BE2C (cell line): ENCODE data around the gene KCNH6. TPM values are rescaled to one million over a fixed set of nuclear protein-coding genes. Genes with fewer than 3 reads are reported as not detected.
A peak's percentile ranks its signal among the peaks of the same experiment; 100 is the strongest.

Source experiments
- DNase-seq: peaks from one replicate; pipeline ENCODE4 v3.0.0-alpha.2; 2020
- H3K27me3 ChIP-seq: fragments of 250-450 bp; sonication (Bioruptor Pico); 2 replicates; pipeline ENCODE4 v1.5.1; 2020; ENCODE audit warnings: mild to moderate bottlenecking
- H3K36me3 ChIP-seq: fragments of 250-450 bp; sonication (Bioruptor Pico); 2 replicates; pipeline ENCODE4 v1.5.1; 2020; ENCODE audit warnings: mild to moderate bottlenecking
- H3K4me1 ChIP-seq: fragments of 250-450 bp; sonication (Bioruptor Pico); 2 replicates; pipeline ENCODE4 v1.5.1; 2020
- H3K4me3 ChIP-seq: 2 replicates; pipeline ENCODE4 v1.5.1; 2011; ENCODE audit warnings: low read depth, low read length
- H3K9me3 ChIP-seq: fragments of 250-450 bp; sonication (Bioruptor Pico); 2 replicates; pipeline ENCODE4 v1.5.1; 2020
- polyA plus RNA-seq: library from polyadenylated mRNA; unstranded; fragments of >200 nt; gene quantifications from one replicate; pipeline ENCODE4 v1.2.1, GENCODE V29; 2012; ENCODE audit warnings: low read depth, missing spikeins; ENCODE audit not compliant: insufficient read length, insufficient read depth
- TF ChIP-seq, protein P1 (sequence below): IDR thresholded peaks from 2 replicates; pipeline ENCODE4 v1.5.1; 2012; ENCODE audit warnings: mild to moderate bottlenecking, low read depth, low read length

Gene KCNH6, protein sequence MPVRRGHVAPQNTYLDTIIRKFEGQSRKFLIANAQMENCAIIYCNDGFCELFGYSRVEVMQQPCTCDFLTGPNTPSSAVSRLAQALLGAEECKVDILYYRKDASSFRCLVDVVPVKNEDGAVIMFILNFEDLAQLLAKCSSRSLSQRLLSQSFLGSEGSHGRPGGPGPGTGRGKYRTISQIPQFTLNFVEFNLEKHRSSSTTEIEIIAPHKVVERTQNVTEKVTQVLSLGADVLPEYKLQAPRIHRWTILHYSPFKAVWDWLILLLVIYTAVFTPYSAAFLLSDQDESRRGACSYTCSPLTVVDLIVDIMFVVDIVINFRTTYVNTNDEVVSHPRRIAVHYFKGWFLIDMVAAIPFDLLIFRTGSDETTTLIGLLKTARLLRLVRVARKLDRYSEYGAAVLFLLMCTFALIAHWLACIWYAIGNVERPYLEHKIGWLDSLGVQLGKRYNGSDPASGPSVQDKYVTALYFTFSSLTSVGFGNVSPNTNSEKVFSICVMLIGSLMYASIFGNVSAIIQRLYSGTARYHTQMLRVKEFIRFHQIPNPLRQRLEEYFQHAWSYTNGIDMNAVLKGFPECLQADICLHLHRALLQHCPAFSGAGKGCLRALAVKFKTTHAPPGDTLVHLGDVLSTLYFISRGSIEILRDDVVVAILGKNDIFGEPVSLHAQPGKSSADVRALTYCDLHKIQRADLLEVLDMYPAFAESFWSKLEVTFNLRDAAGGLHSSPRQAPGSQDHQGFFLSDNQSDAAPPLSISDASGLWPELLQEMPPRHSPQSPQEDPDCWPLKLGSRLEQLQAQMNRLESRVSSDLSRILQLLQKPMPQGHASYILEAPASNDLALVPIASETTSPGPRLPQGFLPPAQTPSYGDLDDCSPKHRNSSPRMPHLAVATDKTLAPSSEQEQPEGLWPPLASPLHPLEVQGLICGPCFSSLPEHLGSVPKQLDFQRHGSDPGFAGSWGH
- 6.0 TPM for polyA plus RNA-seq

DNA sequence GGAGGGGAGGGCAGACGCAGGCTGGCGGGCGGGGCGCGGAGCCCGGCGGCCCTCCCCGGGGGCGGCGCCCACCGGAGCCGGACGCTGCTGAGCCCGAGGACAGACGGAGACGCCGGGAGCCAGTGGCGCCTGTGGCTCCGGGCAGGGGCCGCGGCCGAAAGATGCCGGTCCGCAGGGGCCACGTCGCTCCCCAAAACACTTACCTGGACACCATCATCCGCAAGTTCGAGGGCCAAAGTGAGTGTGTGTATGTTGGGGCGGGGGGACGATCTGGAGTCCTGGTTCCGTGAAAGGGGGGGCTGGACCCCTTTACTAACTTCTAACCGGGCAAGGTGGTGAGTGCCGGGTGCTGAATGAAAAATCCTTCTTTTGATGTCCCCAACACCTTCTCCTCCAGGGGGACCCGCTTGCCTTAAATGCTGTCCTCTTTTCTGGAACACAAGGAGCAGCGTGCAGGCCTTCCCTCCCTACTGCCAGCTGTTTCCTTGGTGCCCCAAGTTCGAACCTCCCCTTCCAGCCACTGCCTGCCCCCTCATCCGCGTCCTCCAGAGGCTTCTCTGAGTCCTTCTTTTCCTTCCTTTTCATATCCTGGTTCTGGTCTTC lies at the start of gene KCNH6:
Gene KCNH6, plus strand, starts transcription at position 106 of the 603 bp plus-strand sequence. Its CDS starts 56 bp downstream, at position 162.
- no peak for DNase-seq
- TF ChIP-seq, protein P1, sequence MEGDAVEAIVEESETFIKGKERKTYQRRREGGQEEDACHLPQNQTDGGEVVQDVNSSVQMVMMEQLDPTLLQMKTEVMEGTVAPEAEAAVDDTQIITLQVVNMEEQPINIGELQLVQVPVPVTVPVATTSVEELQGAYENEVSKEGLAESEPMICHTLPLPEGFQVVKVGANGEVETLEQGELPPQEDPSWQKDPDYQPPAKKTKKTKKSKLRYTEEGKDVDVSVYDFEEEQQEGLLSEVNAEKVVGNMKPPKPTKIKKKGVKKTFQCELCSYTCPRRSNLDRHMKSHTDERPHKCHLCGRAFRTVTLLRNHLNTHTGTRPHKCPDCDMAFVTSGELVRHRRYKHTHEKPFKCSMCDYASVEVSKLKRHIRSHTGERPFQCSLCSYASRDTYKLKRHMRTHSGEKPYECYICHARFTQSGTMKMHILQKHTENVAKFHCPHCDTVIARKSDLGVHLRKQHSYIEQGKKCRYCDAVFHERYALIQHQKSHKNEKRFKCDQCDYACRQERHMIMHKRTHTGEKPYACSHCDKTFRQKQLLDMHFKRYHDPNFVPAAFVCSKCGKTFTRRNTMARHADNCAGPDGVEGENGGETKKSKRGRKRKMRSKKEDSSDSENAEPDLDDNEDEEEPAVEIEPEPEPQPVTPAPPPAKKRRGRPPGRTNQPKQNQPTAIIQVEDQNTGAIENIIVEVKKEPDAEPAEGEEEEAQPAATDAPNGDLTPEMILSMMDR, result peak; percentile 27

DNA sequence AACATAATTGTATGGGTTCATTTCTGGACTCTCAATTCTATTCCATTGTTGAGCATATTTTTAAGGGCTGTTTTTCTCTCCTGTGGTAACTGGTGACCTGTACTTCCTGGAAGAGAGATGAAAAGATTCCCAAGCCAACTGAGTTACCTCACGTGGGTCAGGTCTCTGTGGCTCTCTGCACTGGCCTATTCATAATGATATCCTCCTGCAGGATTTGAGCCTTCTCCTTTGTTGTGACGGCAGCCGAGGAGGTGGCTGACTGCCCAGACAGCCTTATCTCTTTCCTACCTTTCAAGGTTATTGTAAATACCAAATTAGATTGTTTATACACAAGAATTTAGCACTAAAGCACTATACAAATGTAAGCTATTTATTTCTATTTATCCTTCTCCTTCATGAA lies 49.0 kb upstream of the KCNH6 start:
- Histone ChIP-seq H3K9me3 (no peaks in the 10 kb centered on the region), H3K4me1 (peaks cover 32% of the 10 kb centered on the region), H3K4me3 (no peak overlapping the region), H3K27me3 (no peaks in the 10 kb centered on the region), H3K36me3 (no peaks in the 10 kb centered on the region)
- no peak for DNase-seq
- TF ChIP-seq, protein P1, result no peak

More for the DNA sequence above, at the start of gene KCNH6:
- peak within 1 kb of the TSS; percentile 61 for H3K4me3 ChIP-seq
- H3K4me1 ChIP-seq, result no peaks in the 10 kb centered on the region; the same call in 1 of the 2 replicates
- no peaks in the 10 kb centered on the region for H3K27me3 ChIP-seq
- no peaks in the 10 kb centered on the region for H3K36me3 ChIP-seq
- H3K9me3 ChIP-seq, result no peaks in the 10 kb centered on the region

GRCh38 chr17:63474586-63475460 lies 48.3 kb upstream of the KCNH6 start:
- no peaks in the 10 kb centered on the region for H3K36me3 ChIP-seq
- no peak for DNase-seq
- no peaks in the 10 kb centered on the region for H3K27me3 ChIP-seq
- no peak overlapping the region for H3K4me3 ChIP-seq
- H3K4me1 ChIP-seq, result peaks cover 39% of the 10 kb centered on the region
- H3K9me3 ChIP-seq, result no peaks in the 10 kb centered on the region
- TF ChIP-seq, protein P1, result no peak

DNA sequence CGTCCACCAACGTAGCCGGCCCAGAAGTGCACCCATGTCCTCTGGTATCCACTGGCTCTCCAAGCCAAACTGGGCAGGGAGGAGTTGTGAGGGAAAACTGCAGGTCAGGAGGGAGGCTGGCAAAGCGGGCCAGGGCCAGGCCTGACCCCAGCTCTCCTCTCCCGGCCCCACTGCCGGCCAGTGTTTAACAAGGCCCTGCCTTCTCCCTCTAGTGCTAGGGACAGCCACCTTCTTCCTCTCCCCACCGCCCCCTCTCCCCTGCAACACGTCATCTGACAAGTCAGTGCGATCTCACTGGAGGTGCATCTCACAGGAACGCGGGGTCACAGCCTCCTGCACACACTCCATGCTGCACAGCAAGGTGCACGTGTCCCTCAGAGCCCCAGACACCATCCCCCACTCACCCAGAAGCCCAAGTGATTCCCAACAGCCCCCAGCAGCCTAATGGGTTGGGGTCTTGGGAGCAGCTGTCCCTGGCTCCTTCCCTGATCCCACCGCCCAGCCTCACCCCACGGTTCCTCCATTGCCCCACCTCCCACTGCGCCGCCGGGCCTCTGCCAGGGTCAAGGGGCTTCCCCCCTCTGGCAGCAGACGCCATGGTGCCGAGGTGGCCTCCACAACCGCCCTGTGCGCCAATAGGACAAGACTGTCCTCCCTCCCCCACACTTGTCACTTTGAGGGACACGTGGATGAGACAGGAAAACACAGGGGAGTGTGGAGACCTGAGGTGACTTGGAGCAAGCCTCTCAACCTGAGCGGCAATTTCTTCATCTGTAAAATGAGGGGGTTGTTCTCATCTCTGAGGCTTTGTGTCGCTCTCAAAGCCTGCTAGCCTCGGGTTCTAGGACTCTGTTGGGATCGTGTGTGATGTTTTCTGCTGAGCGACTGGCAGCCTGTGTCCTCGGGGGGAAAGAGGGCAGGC lies 47.4 kb upstream of the KCNH6 start:
- Histone ChIP-seq H3K27me3 (no peaks in the 10 kb centered on the region), H3K36me3 (peaks cover 4% of the 10 kb centered on the region; the same call in 1 of the 2 replicates), H3K9me3 (no peaks in the 10 kb centered on the region), H3K4me3 (peak overlapping the region; percentile 81), H3K4me1 (peaks cover 46% of the 10 kb centered on the region)
- DNase-seq, result peak; percentile 54
- TF ChIP-seq, protein P1, result no peak
